ENCODE data around the gene SLX9.

The SLX9 gene

GRCh38 chr21:44957047-44957831 lies 17.4 kb downstream of the SLX9 start:
- in situ Hi-C loops (cut with MboI; ENCODE audit: low sequenced_read_pairs), result no loop called here

- in situ Hi-C loops (cut with MboI; ENCODE audit: low sequenced_read_pairs), result no loop called here
These were observed 18.1 kb downstream of the SLX9 start for GRCh38 chr21:44957901-44958451.

GRCh38 chr21:44958471-44959191 lies 18.8 kb downstream of the SLX9 start:
- in situ Hi-C loops (cut with MboI; ENCODE audit: low sequenced_read_pairs), result no loop called here

GRCh38 chr21:44959376-44960091 lies 19.7 kb downstream of the SLX9 start:
- in situ Hi-C loops (cut with MboI; ENCODE audit: low sequenced_read_pairs), result no loop called here

- in situ Hi-C loops (cut with MboI; ENCODE audit: low sequenced_read_pairs), result no loop called here
These were observed 20.6 kb downstream of the SLX9 start for GRCh38 chr21:44960141-44961092.

GRCh38 chr21:44962403-44962966 lies 22.7 kb downstream of the SLX9 start:
- in situ Hi-C loops (cut with MboI; ENCODE audit: low sequenced_read_pairs), result no loop called here

GRCh38 chr21:44964381-44964780 lies 24.6 kb downstream of the SLX9 start:
- in situ Hi-C loops (cut with MboI; ENCODE audit: low sequenced_read_pairs), result no loop called here

- in situ Hi-C loops (cut with MboI; ENCODE audit: low sequenced_read_pairs), result no loop called here
These were observed 25.6 kb downstream of the SLX9 start for GRCh38 chr21:44965251-44966022.

- in situ Hi-C loops (cut with MboI; ENCODE audit: low sequenced_read_pairs), result no loop called here
These were observed 26.6 kb downstream of the SLX9 start for GRCh38 chr21:44966135-44967081.

- in situ Hi-C loops (cut with MboI; ENCODE audit: low sequenced_read_pairs), result no loop called here
These were observed 27.5 kb downstream of the SLX9 start for GRCh38 chr21:44967082-44968047.

GRCh38 chr21:44969066-44969670 lies 29.3 kb downstream of the SLX9 start:
- in situ Hi-C loops (cut with MboI; ENCODE audit: low sequenced_read_pairs), result no loop called here

- in situ Hi-C loops (cut with MboI; ENCODE audit: low sequenced_read_pairs), result no loop called here
These were observed 30.3 kb downstream of the SLX9 start for GRCh38 chr21:44969931-44970755.

GRCh38 chr21:44970766-44971671 lies 31.2 kb downstream of the SLX9 start:
- in situ Hi-C loops (cut with MboI; ENCODE audit: low sequenced_read_pairs), result no loop called here

GRCh38 chr21:44971672-44971995 lies 31.8 kb downstream of the SLX9 start:
- in situ Hi-C loops (cut with MboI; ENCODE audit: low sequenced_read_pairs), result no loop called here

GRCh38 chr21:44972301-44972814 lies 32.5 kb downstream of the SLX9 start:
- in situ Hi-C loops (cut with MboI; ENCODE audit: low sequenced_read_pairs), result no loop called here

All from hTERT RPE-1 (cell line).